Left ventricle myocardium inferior (tissue), 1 donor: ENCODE results near the gene RBP3. TPM values are rescaled to one million over a fixed set of nuclear protein-coding genes. Genes with fewer than 3 reads are reported as not detected.

Source experiments
- DNase-seq: peaks from one replicate; pipeline ENCODE4 v3.0.0-alpha.2; 2020
- H3K27ac ChIP-seq: fragments of 200-600 bp; replicated peaks from 2 replicates; pipeline ENCODE4 v1.8.0; 2021
- H3K27me3 ChIP-seq: fragments of 200-600 bp; 2 replicates; pipeline ENCODE4 v1.8.0; 2021; ENCODE audit warnings: low read depth
- H3K36me3 ChIP-seq: fragments of 200-600 bp; 2 replicates; pipeline ENCODE4 v1.8.0; 2021
- H3K4me1 ChIP-seq: fragments of 200-600 bp; 2 replicates; pipeline ENCODE4 v1.8.0; 2021
- H3K4me3 ChIP-seq: fragments of 200-600 bp; 2 replicates; pipeline ENCODE4 v1.8.0; 2021; ENCODE audit warnings: mild to moderate bottlenecking, moderate library complexity
- H3K9me3 ChIP-seq: fragments of 200-600 bp; replicated peaks from 2 replicates; pipeline ENCODE4 v1.8.0; 2021
- CTCF ChIP-seq: fragments of 200-600 bp; IDR thresholded peaks from 2 replicates; pipeline ENCODE4 v1.8.0; 2021; ENCODE audit warnings: antibody characterized with exemption, mild to moderate bottlenecking, borderline replicate concordance
- intact Hi-C: fragments of 100-400 bp; cut with micrococcal nuclease; formaldehyde crosslinking; loops from one replicate; pipeline ENCODE4 v1.11.0; 2022
- total RNA-seq: library from RNA; stranded (reverse); fragmentation: NEBNext Ultra II Directional; extraction: Animal tissue kit (Norgen Biotek cat#: 25700); gene quantifications from one replicate; pipeline ENCODE4 v1.2.1, GENCODE V29; 2021
- donor health status: DM: no; HTN: yes; CAD: no; lungs with severe emphysema.

The RBP3 gene
- total RNA-seq, 1 donor from 2014 or later = not detected

- no peak for DNase-seq
- H3K9me3 ChIP-seq = no peaks in the 10 kb centered on the region
- no peak overlapping the region for H3K27ac ChIP-seq
- H3K4me1 ChIP-seq = no peaks in the 10 kb centered on the region
- no peaks in the 10 kb centered on the region for H3K36me3 ChIP-seq
- intact Hi-C loops = no loop called here
- peaks cover 9% of the 10 kb centered on the region for H3K27me3 ChIP-seq
- H3K4me3 ChIP-seq = no peak overlapping the region
- TF ChIP-seq CTCF = no peak
Observed at GRCh38 chr10:47344996-47345870, 2.9 kb upstream of the RBP3 start.

- DNase-seq = no peak
- no peak for TF ChIP-seq CTCF
- peaks cover 13% of the 10 kb centered on the region for H3K27me3 ChIP-seq
- H3K36me3 ChIP-seq = no peaks in the 10 kb centered on the region
- H3K4me1 ChIP-seq = no peaks in the 10 kb centered on the region
- no peaks in the 10 kb centered on the region for H3K9me3 ChIP-seq
- no peak overlapping the region for H3K27ac ChIP-seq
- intact Hi-C loops = no loop called here
- no peak overlapping the region for H3K4me3 ChIP-seq
Observed at GRCh38 chr10:47346581-47347302, 1.4 kb upstream of the RBP3 start.

- H3K4me1 ChIP-seq = no peaks in the 10 kb centered on the region
- H3K36me3 ChIP-seq = no peaks in the 10 kb centered on the region
- no peak for DNase-seq
- no peak overlapping the region for H3K27ac ChIP-seq
- peaks cover 11% of the 10 kb centered on the region for H3K27me3 ChIP-seq
- H3K9me3 ChIP-seq = no peaks in the 10 kb centered on the region
- intact Hi-C loops = no loop called here
- H3K4me3 ChIP-seq = no peak overlapping the region
- no peak for TF ChIP-seq CTCF
Observed at GRCh38 chr10:47347303-47347675, 874 bp upstream of the RBP3 start.

- no peaks in the 10 kb centered on the region for H3K9me3 ChIP-seq
- no peak overlapping the region for H3K27ac ChIP-seq
- H3K4me3 ChIP-seq = no peak overlapping the region
- H3K4me1 ChIP-seq = no peaks in the 10 kb centered on the region
- no peaks in the 10 kb centered on the region for H3K36me3 ChIP-seq
- TF ChIP-seq CTCF = no peak
- peaks cover 11% of the 10 kb centered on the region for H3K27me3 ChIP-seq
- intact Hi-C loops = no loop called here
- no peak for DNase-seq
Observed at GRCh38 chr10:47348661-47349470, 703 bp downstream of the RBP3 start.

GRCh38 chr10:47349516-47349915, 1.4 kb downstream of the RBP3 start:
- DNase-seq = no peak
- intact Hi-C loops = no loop called here
- H3K9me3 ChIP-seq = no peaks in the 10 kb centered on the region
- no peak overlapping the region for H3K27ac ChIP-seq
- H3K27me3 ChIP-seq = peaks cover 11% of the 10 kb centered on the region
- H3K4me1 ChIP-seq = no peaks in the 10 kb centered on the region
- no peaks in the 10 kb centered on the region for H3K36me3 ChIP-seq
- no peak overlapping the region for H3K4me3 ChIP-seq
- TF ChIP-seq CTCF = no peak
